ENCODE results near the gene NAV3. TPM values are rescaled to one million over a fixed set of nuclear protein-coding genes. Genes with fewer than 3 reads are reported as not detected.

NAV3 gene
- total RNA-seq, 1 donor from 2014 or later: 16.2 TPM

- TF ChIP-seq POLR2AphosphoS5 (IDR thresholded peaks at IDR 0.05; ENCODE audit: insufficient read depth in 1 of 2, low read depth in 1 of 2) (no peak), POLR2A (IDR thresholded peaks at IDR 0.05) (no peak), CTCF (IDR thresholded peaks at IDR 0.05) (no peak)
- H3K4me1 ChIP-seq: no peaks in the 10 kb centered on the region
- no peak overlapping the region for H3K27ac ChIP-seq
- H3K9me3 ChIP-seq: no peaks in the 10 kb centered on the region
- no peak for DNase-seq (ENCODE audit: extremely low spot score in 2 of 2)
- no peak overlapping the region for H3K4me3 ChIP-seq
- intact Hi-C loops (cut with DNase I): no loop called here
- no peaks in the 10 kb centered on the region for H3K36me3 ChIP-seq
- no peaks in the 10 kb centered on the region for H3K27me3 ChIP-seq
These were observed 52.0 kb downstream of the NAV3 start for GRCh38 chr12:77882709-77883108.

DNA sequence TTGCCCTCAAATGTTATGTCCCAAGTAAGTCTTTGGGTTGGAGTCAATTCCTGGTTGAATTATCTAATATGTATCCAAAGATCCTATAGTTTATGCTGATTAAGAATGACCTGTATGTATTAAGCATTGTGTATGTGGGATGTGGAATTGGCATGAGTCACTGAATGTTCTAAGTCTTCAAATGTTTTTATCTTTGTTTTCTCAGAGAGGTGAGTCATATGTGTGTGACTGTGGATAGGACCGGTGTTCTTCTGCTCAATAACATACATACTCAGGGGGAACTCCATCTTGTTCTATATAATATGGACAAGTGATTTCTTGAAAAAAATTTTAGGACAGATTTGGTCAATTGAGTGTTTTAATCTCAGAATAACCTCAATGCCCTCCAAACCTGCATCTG, 57.9 kb downstream of the NAV3 start:
- Histone ChIP-seq H3K4me3 (no peak overlapping the region), H3K27ac (no peak overlapping the region), H3K36me3 (no peaks in the 10 kb centered on the region), H3K9me3 (no peaks in the 10 kb centered on the region), H3K27me3 (no peaks in the 10 kb centered on the region), H3K4me1 (no peaks in the 10 kb centered on the region)
- intact Hi-C loops (cut with DNase I): no loop called here
- no peak for DNase-seq (ENCODE audit: extremely low spot score in 2 of 2)
- TF ChIP-seq POLR2AphosphoS5 (IDR thresholded peaks at IDR 0.05; ENCODE audit: insufficient read depth in 1 of 2, low read depth in 1 of 2) (no peak), CTCF (IDR thresholded peaks at IDR 0.05) (no peak), POLR2A (IDR thresholded peaks at IDR 0.05) (no peak)

GRCh38 chr12:77891518-77892147, 60.9 kb downstream of the NAV3 start:
- Histone ChIP-seq H3K4me1 (no peaks in the 10 kb centered on the region), H3K4me3 (no peak overlapping the region), H3K36me3 (no peaks in the 10 kb centered on the region), H3K9me3 (no peaks in the 10 kb centered on the region), H3K27ac (no peak overlapping the region), H3K27me3 (no peaks in the 10 kb centered on the region)
- no peak for DNase-seq (ENCODE audit: extremely low spot score in 2 of 2)
- TF ChIP-seq CTCF (IDR thresholded peaks at IDR 0.05) (no peak), POLR2AphosphoS5 (IDR thresholded peaks at IDR 0.05; ENCODE audit: insufficient read depth in 1 of 2, low read depth in 1 of 2) (no peak), POLR2A (IDR thresholded peaks at IDR 0.05) (no peak)
- intact Hi-C loops (cut with DNase I): no loop called here

GRCh38 chr12:77893918-77894317, 63.2 kb downstream of the NAV3 start:
- DNase-seq (ENCODE audit: extremely low spot score in 2 of 2): no peak
- no peaks in the 10 kb centered on the region for H3K27me3 ChIP-seq
- no peak overlapping the region for H3K27ac ChIP-seq
- H3K4me1 ChIP-seq: no peaks in the 10 kb centered on the region
- intact Hi-C loops (cut with DNase I): no loop called here
- H3K36me3 ChIP-seq: no peaks in the 10 kb centered on the region
- TF ChIP-seq CTCF (IDR thresholded peaks at IDR 0.05) (no peak), POLR2A (IDR thresholded peaks at IDR 0.05) (no peak), POLR2AphosphoS5 (IDR thresholded peaks at IDR 0.05; ENCODE audit: insufficient read depth in 1 of 2, low read depth in 1 of 2) (no peak)
- no peak overlapping the region for H3K4me3 ChIP-seq
- no peaks in the 10 kb centered on the region for H3K9me3 ChIP-seq

- Histone ChIP-seq H3K9me3 (no peaks in the 10 kb centered on the region), H3K36me3 (no peaks in the 10 kb centered on the region), H3K4me3 (no peak overlapping the region), H3K4me1 (no peaks in the 10 kb centered on the region), H3K27me3 (no peaks in the 10 kb centered on the region), H3K27ac (no peak overlapping the region)
- intact Hi-C loops (cut with DNase I): no loop called here
- no peak for DNase-seq (ENCODE audit: extremely low spot score in 2 of 2)
- TF ChIP-seq POLR2A (IDR thresholded peaks at IDR 0.05) (no peak), POLR2AphosphoS5 (IDR thresholded peaks at IDR 0.05; ENCODE audit: insufficient read depth in 1 of 2, low read depth in 1 of 2) (no peak), CTCF (IDR thresholded peaks at IDR 0.05) (no peak)
These were observed 63.9 kb downstream of the NAV3 start for GRCh38 chr12:77894556-77894955.
